ENCODE results near the gene MAST4. TPM values are rescaled to one million over a fixed set of nuclear protein-coding genes. Genes with fewer than 3 reads are reported as not detected.

MAST4 gene
- total RNA-seq, 1 experiment from 2014 or later, result 4.7 TPM

- no peak for DNase-seq (ENCODE audit: low spot score)
Observed at GRCh38 chr5:66697796-66698564, 101.8 kb downstream of the MAST4 start.

- DNase-seq (ENCODE audit: low spot score), result no peak
Observed at GRCh38 chr5:66701244-66701643, 105.1 kb downstream of the MAST4 start.

DNA sequence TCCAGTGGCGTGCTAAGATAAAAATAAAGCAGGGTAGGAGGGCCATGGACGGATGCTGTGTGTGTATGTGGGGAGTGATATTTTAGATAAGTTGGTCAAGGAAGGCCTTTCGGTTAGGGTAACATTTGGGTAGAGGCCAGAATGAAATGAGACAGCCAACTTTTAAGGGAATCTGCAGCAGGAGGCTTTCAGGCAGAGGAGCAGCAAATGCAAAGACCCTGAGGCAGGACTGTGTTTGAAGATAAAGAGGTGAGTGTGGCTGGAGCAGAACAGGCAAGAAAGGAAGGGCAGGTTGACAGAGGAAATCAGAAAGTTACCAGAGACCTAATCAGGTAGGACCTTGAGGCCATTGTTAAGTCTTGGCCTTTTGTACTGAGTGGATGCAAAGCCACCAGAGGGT, 106.2 kb downstream of the MAST4 start:
- no peak for DNase-seq (ENCODE audit: low spot score)

DNA sequence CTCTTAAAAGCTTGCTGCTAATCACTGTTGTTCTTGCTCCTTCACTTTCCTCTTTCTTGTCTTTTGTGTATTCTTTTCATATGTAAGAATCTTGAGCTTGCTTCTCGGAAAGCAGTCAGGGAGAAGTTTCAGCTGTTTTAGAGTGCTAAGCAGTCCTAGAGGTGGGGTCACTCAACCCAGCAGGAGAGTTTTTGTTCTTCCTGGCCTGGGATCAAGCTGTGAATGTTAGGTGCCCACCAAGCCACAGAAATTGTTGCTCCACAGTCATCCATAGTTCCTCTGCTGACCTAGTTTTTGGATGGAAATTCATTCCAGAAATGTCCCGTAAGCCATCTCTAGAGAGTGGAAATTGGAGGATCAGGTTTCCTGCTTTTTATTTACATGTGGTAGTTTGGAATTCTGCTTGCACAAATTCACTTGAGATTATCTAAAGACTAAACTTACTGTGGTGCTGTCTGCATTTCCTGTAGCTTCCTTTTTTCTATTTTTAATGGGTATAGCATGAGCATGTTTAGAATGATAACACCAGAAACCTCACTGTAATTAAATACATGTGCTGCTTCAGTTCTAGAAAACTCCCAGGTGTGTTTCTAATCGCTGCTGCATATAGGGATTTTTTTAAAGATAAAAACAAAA, 108.7 kb downstream of the MAST4 start:
- DNase-seq (ENCODE audit: low spot score), result no peak

- DNase-seq (ENCODE audit: low spot score), result no peak
Observed at GRCh38 chr5:66708368-66708767, 112.2 kb downstream of the MAST4 start.

- no peak for DNase-seq (ENCODE audit: low spot score)
Observed at GRCh38 chr5:66710557-66711088, 114.4 kb downstream of the MAST4 start.

DNA sequence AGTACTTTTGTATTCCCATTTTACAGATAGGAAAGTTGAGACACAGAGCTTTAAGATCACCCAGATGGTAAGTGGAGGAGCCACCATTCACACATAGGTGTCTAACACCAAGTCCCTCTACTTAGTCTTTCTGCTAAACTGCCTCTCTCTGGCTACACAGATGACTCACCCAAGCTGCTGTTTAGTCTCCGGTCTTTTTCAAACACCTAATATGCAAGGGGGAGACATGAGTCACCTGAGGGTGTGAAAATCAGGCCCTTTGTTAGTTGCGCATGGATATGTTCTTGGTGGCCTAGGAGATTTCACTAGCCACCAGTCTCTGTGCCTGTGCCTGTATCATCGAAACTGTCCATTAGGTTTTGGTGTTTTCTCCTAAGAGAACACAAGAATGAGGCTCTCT, 117.8 kb downstream of the MAST4 start:
- DNase-seq (ENCODE audit: low spot score), result no peak

GRCh38 chr5:66717455-66718373, 121.5 kb downstream of the MAST4 start:
- no peak for DNase-seq (ENCODE audit: low spot score)

GRCh38 chr5:66718374-66719002, 122.3 kb downstream of the MAST4 start:
- DNase-seq (ENCODE audit: low spot score), result no peak

DNA sequence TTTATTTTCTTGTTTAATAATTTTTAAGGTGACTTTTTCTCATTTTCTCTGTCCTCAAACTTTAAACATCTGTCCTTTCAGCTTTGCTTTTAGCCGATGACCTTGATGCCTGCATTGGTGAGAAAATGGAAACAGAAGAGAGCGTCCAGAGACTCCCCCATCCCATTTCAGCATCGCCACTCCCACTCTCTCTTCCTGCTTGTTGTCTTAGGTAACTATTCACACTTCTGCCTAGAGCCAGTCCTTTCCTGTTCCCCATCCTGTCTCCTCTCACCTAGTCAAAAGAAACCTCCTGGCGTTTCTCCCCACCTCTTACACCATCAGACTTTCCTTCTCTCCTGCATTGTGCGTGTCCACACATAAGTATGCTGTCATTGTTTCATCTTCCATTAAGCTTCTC, 124.6 kb downstream of the MAST4 start:
- no peak for DNase-seq (ENCODE audit: low spot score)

- DNase-seq (ENCODE audit: low spot score), result no peak
Observed at GRCh38 chr5:66722686-66723085, 126.5 kb downstream of the MAST4 start.

DNA sequence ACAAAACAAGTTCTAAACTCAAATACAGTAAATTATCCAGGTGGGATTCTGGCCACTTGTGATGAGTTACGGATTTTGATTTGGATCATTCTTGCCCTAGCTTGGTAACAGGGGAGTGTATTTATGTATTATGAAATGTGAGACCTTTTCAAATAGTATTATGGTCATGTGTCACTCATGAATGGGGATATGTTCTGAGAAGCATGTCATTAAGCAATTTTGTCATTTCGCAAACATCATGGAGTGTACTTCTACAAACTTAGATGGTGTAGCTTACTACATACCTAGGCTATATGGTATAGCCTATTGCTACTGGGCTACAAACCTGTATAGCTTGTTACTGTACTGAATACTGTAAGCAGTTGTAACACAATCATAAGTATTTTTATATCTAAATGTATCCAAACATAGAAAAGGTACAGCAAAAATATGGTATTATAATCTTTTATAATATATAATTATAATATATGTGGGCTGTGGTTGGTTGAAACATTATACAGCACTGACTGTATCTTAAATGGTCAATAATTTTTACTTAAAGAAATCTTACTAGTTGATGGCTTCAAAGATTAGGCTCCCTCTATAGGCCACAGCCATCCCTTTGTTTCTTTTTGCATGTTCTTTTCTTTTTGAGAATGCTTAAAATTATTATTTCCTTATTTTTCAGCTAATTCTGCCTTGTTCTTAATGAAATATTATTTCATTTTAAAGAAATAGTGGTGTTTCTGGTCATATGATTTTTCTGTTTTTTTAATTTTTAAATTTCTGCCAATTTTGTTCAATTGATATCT, 128.4 kb downstream of the MAST4 start:
- DNase-seq (ENCODE audit: low spot score), result peak; percentile 16

GRCh38 chr5:66727630-66728029, 131.4 kb downstream of the MAST4 start:
- no peak for DNase-seq (ENCODE audit: low spot score)

GRCh38 chr5:66728049-66728448, 131.9 kb downstream of the MAST4 start:
- no peak for DNase-seq (ENCODE audit: low spot score)

- DNase-seq (ENCODE audit: low spot score), result no peak
Observed at GRCh38 chr5:66737096-66737495, 140.9 kb downstream of the MAST4 start.

DNA sequence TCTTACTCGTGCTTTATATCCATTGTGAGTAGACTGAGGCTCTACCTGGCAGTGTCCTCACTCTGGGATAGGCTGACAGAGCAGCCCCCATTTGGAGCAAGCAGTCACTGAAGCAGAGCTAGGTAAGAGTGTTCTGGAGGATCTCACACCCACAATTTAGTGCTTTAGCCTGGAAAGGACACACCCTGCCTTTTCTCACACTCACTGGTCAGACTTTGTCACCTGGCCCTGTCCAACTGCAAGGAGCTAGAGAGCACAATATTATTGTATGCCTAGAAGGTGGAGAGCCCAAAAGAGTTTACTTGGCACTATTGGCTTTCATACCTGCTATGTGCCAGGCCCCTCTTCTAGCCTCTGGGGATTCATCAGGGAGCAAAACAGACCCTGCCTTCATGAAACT, 141.9 kb downstream of the MAST4 start:
- no peak for DNase-seq (ENCODE audit: low spot score)

DNA sequence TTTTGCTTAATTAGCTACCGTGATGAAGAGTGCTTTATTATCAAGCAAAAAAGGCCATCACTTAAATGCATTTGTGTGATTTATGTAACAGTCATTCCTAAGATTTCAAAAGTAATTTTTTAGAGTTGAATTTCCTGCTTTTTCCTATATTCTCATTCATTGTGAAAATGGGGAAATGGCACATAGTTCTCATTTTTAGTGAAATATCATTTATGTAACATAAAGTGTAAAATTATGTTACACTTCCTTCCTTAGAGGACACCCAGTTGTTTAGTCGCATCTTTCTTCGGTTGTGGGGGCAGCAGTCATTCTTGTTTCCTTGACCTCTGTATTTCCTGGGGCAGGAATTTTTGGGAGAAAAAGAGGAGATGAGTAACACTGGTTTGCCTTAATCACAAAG, 142.8 kb downstream of the MAST4 start:
- no peak for DNase-seq (ENCODE audit: low spot score)

DNA sequence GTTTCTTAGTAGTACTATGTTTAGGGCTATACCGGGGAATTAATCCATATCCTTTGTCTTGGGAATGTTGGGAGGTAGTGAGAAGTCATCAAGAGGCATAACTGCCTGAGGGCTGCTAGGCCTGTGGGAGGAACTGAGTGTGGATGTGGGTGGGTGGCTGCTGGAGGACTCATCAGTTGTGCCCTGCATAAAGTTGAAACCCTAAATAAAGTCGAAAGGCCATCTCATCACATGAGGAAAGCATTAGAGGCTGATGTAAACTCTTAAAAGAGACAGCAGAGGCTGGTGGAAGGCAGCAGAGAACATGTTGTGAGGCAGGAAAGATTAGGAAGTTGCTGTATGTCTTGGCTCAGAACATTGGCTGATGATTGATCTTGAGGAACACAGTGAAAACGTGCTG, 143.8 kb downstream of the MAST4 start:
- DNase-seq (ENCODE audit: low spot score), result no peak

GRCh38 chr5:66741394-66741793, 145.2 kb downstream of the MAST4 start:
- DNase-seq (ENCODE audit: low spot score), result peak; percentile 14

- DNase-seq (ENCODE audit: low spot score), result peak; percentile 47
Observed at GRCh38 chr5:66742083-66742895, 146.1 kb downstream of the MAST4 start.

Measured in HT-29 (cell line).